HCT116 (cell line): ENCODE measurements around the gene CDIP1. TPM values are rescaled to one million over a fixed set of nuclear protein-coding genes. Genes with fewer than 3 reads are reported as not detected.

ENCODE experiments used
- ATAC-seq: fragments of 200-7000 bp; cut with Tn5 transposase; 2 replicates; pipeline ENCODE4 v1.9.1; 2020; ENCODE audit warnings: mild to moderate bottlenecking, moderate library complexity
- BruUV-seq: library from RNA; stranded (reverse); fragments of 400-500 nt; replicated peaks from 2 replicates; lab custom pipeline; 2021; lab: Mats Ljungman, UMichigan
- CTCF ChIA-PET: fragments of 300-600 bp; sonication (Branson Sonifier 250); formaldehyde crosslinking; loops from one replicate; lab custom pipeline; 2021; ENCODE audit warnings: antibody characterized with exemption; lab: Charles Lee
- POLR2A ChIA-PET: fragments of 300-600, 350-600 bp; sonication (Branson Sonifier 250); formaldehyde crosslinking; loops from one replicate; lab custom pipeline; 2021; ENCODE audit warnings: antibody characterized with exemption; lab: Charles Lee
- RAD21 ChIA-PET, 2 experiments: fragments of 300-600 bp; sonication (Branson Sonifier 250); formaldehyde crosslinking; loops; one replicate each; lab custom pipeline; 2023; ENCODE audit warnings: low total read pairs in 2 of 2; ENCODE audit not compliant: uncharacterized antibody in 2 of 2, unreplicated experiment in 2 of 2, low non-redundant PET in 1 of 2; lab: Charles Lee
- DNase-seq: peaks from one replicate; pipeline ENCODE4 v3.0.0-alpha.2; 2010; ENCODE audit warnings: low read depth, low spot score
- H2AFZ ChIP-seq: fragments of 200-600 bp; shearing (Covaris generic), sonication (generic); 2 replicates; pipeline ENCODE4 v1.6.1; 2017; ENCODE audit warnings: low read depth, mixed run types, mixed read lengths, antibody characterized with exemption, low read length; ENCODE audit not compliant: poor library complexity, severe bottlenecking
- H3K27ac ChIP-seq: 2 replicates; pipeline ENCODE4 v1.5.1; 2012; ENCODE audit warnings: low read depth, low read length
- H3K27me3 ChIP-seq: fragments of 200-600 bp; sonication (generic); 2 replicates; pipeline ENCODE4 v1.6.1; 2016; ENCODE audit warnings: mixed run types, low read length, mixed read lengths; ENCODE audit not compliant: insufficient read depth
- H3K36me3 ChIP-seq, 2 experiments: fragments of 200-500 bp in 1 of 2; fragments of 200-600 bp in 1 of 2; sonication (Bioruptor generic) in 1 of 2; sonication (generic) in 1 of 2; 2 replicates each; pipeline versions ENCODE4 v1.5.1 to v1.6.1; 2014 to 2016; ENCODE audit warnings: low read length in 2 of 2, inconsistent platforms in 1 of 2, mixed read lengths in 1 of 2, mixed run types in 1 of 2; ENCODE audit not compliant: insufficient read depth in 2 of 2, control insufficient read depth in 1 of 2
- H3K4me1 ChIP-seq, 2 experiments: fragments of 200-600 bp in 1 of 2; sonication (generic) in 1 of 2; 2 replicates each; pipeline versions ENCODE4 v1.5.1 to v1.6.1; 2012 to 2017; ENCODE audit warnings: low read length in 2 of 2, inconsistent platforms in 1 of 2, mild to moderate bottlenecking in 1 of 2, mixed read lengths in 1 of 2, mixed run types in 1 of 2, moderate library complexity in 1 of 2; ENCODE audit not compliant: insufficient read depth in 2 of 2, control insufficient read depth in 1 of 2
- H3K4me2 ChIP-seq: fragments of 200-600 bp; sonication (generic); 2 replicates; pipeline ENCODE4 v1.6.1; 2017; ENCODE audit warnings: mixed run types, low read length, mixed read lengths
- H3K4me3 ChIP-seq, 2 experiments: fragments of 200-600 bp in 1 of 2; sonication (generic) in 1 of 2; replicated peaks in 1 of 2; 2 replicates each; pipeline ENCODE4 v1.5.1; 2011 to 2016; ENCODE audit warnings: low read length in 2 of 2, control low read depth in 1 of 2, low read depth in 1 of 2, mild to moderate bottlenecking in 1 of 2, mixed read lengths in 1 of 2, mixed run types in 1 of 2
- H3K79me2 ChIP-seq: fragments of 200-600 bp; sonication (generic); 2 replicates; pipeline ENCODE4 v1.6.1; 2017; ENCODE audit warnings: mild to moderate bottlenecking, mixed run types, low read length, moderate library complexity, mixed read lengths; ENCODE audit not compliant: insufficient read depth
- H3K9ac ChIP-seq: fragments of 200-600 bp; sonication (generic); 2 replicates; pipeline ENCODE4 v1.6.1; 2016; ENCODE audit warnings: low read length, mixed read lengths
- H3K9me2 ChIP-seq: fragments of 200-600 bp; sonication (generic), shearing (Covaris generic); 2 replicates; pipeline ENCODE4 v1.6.1; 2017; ENCODE audit warnings: mixed run types, mild to moderate bottlenecking, moderate library complexity; ENCODE audit not compliant: insufficient read depth
- H3K9me3 ChIP-seq, 2 experiments: fragments of 200-500 bp in 1 of 2; fragments of 200-600 bp in 1 of 2; sonication (Bioruptor generic) in 1 of 2; sonication (generic) in 1 of 2; 2 replicates each; pipeline ENCODE4 v1.6.1; 2014 to 2017; ENCODE audit warnings: low read length in 2 of 2, mixed read lengths in 2 of 2, inconsistent platforms in 1 of 2, low read depth in 1 of 2, mild to moderate bottlenecking in 1 of 2, mixed run types in 1 of 2, moderate library complexity in 1 of 2; ENCODE audit not compliant: control insufficient read depth in 1 of 2, insufficient read depth in 1 of 2
- H4K20me1 ChIP-seq: fragments of 200-600 bp; sonication (generic), shearing (Covaris generic); 2 replicates; pipeline ENCODE4 v1.6.1; 2017; ENCODE audit warnings: mixed run types, mild to moderate bottlenecking, moderate library complexity; ENCODE audit not compliant: insufficient read depth
- EGR1 ChIP-seq: IDR thresholded peaks from 2 replicates; pipeline ENCODE4 v1.6.1; 2012; ENCODE audit warnings: low read depth
- EZH2 ChIP-seq: fragments of 200-600 bp; sonication (generic); IDR thresholded peaks from 2 replicates; pipeline ENCODE4 v1.6.1; 2017; ENCODE audit warnings: antibody characterized with exemption, mixed run types
- EZH2phosphoT487 ChIP-seq: fragments of 200-600 bp; IDR thresholded peaks from 2 replicates; pipeline ENCODE4 v1.6.1; 2018; ENCODE audit warnings: antibody characterized with exemption, borderline replicate concordance
- ZFX ChIP-seq: fragments of 450-650 bp; IDR thresholded peaks from 2 replicates; pipeline ENCODE4 v1.6.1; 2017
- ZNF274 ChIP-seq: fragments of 200-500 bp; sonication (Bioruptor generic); IDR thresholded peaks from 2 replicates; pipeline ENCODE4 v1.6.1; 2014; ENCODE audit warnings: mild to moderate bottlenecking, low read depth, low read length, inconsistent platforms
- intact Hi-C: fragments of 100-400 bp; cut with micrococcal nuclease; formaldehyde crosslinking; loops from 2 replicates; pipeline ENCODE4 v1.10.0; 2022
- total RNA-seq: library from RNA; stranded (reverse); gene quantifications from one replicate; pipeline ENCODE4 v1.2.1, GENCODE V29; 2021; ENCODE audit not compliant: unreplicated experiment
- TF ChIP-seq, protein P1 (sequence below): IDR thresholded peaks from 2 replicates; pipeline ENCODE4 v1.6.1; 2011; ENCODE audit warnings: mild to moderate bottlenecking, low read length, moderate library complexity; ENCODE audit not compliant: insufficient replicate concordance; ENCODE audit errors: extremely low read depth
- TF ChIP-seq, protein P2 (sequence below), 3 experiments: fragments of 200-600 bp in 1 of 3; sonication (generic) in 1 of 3; IDR thresholded peaks in 2 of 3; conservative IDR thresholded peaks in 1 of 3; 2 replicates each; pipeline ENCODE4 v1.5.1; 2012 to 2017; ENCODE audit warnings: low read depth in 2 of 3, low read length in 2 of 3, antibody characterized with exemption in 1 of 3, borderline replicate concordance in 1 of 3, control low read depth in 1 of 3, mild to moderate bottlenecking in 1 of 3, mixed read lengths in 1 of 3, mixed run types in 1 of 3, moderate library complexity in 1 of 3; ENCODE audit not compliant: insufficient read depth in 1 of 3
- TF ChIP-seq, protein P3 (sequence below): IDR thresholded peaks from 2 replicates; pipeline ENCODE4 v1.6.1; 2012; ENCODE audit warnings: low read depth

CDIP1 gene
- total RNA-seq, 1 experiment from 2014 or later, result 7.2 TPM

DNA sequence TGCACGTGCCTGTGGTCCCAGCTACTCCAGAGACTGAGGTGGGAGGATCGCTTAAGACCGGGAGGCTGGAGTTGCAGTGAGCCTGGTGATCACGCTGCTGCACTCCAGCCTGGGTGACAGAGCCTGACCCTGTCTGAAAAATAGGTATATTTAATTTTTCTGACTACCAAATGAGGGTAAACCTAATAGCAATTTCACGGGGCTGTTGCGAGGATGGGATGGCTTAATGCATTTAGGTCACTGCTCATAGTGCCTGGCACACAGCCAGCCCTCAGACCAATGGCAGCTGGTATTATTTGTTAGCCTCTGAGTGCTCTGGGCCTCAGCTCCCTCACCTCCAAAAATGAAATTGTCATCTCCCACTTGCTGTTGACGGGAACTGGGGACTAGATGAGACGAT, 5.9 kb upstream of the CDIP1 start:
- H3K9me3 ChIP-seq, result peaks cover 6 to 9% of the 10 kb centered on the region in 2 experiments; a peak in 3 of 4 replicates
- DNase-seq (no peak), ATAC-seq (no peak)
- H3K36me3 ChIP-seq, result no peaks in the 10 kb centered on the region
- no TSS peak for BruUV-seq
- no peak for TF ChIP-seq EZH2
- TF ChIP-seq, protein P1, sequence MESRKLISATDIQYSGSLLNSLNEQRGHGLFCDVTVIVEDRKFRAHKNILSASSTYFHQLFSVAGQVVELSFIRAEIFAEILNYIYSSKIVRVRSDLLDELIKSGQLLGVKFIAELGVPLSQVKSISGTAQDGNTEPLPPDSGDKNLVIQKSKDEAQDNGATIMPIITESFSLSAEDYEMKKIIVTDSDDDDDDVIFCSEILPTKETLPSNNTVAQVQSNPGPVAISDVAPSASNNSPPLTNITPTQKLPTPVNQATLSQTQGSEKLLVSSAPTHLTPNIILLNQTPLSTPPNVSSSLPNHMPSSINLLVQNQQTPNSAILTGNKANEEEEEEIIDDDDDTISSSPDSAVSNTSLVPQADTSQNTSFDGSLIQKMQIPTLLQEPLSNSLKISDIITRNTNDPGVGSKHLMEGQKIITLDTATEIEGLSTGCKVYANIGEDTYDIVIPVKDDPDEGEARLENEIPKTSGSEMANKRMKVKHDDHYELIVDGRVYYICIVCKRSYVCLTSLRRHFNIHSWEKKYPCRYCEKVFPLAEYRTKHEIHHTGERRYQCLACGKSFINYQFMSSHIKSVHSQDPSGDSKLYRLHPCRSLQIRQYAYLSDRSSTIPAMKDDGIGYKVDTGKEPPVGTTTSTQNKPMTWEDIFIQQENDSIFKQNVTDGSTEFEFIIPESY, result no peak
- no peak for TF ChIP-seq EZH2phosphoT487
- TF ChIP-seq, protein P2, sequence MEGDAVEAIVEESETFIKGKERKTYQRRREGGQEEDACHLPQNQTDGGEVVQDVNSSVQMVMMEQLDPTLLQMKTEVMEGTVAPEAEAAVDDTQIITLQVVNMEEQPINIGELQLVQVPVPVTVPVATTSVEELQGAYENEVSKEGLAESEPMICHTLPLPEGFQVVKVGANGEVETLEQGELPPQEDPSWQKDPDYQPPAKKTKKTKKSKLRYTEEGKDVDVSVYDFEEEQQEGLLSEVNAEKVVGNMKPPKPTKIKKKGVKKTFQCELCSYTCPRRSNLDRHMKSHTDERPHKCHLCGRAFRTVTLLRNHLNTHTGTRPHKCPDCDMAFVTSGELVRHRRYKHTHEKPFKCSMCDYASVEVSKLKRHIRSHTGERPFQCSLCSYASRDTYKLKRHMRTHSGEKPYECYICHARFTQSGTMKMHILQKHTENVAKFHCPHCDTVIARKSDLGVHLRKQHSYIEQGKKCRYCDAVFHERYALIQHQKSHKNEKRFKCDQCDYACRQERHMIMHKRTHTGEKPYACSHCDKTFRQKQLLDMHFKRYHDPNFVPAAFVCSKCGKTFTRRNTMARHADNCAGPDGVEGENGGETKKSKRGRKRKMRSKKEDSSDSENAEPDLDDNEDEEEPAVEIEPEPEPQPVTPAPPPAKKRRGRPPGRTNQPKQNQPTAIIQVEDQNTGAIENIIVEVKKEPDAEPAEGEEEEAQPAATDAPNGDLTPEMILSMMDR (IDR thresholded peaks at IDR 0.05 in 2 of 3, conservative IDR thresholded peaks at IDR 0.05 in 1 of 3; ENCODE audit: borderline replicate concordance in 1 of 3, insufficient read depth in 1 of 3, low read depth in 2 of 3, low read length in 2 of 3), result no peak
- TF ChIP-seq EGR1, result no peak
- no peak for TF ChIP-seq ZFX
- no peak for TF ChIP-seq ZNF274
- TF ChIP-seq, protein P3, sequence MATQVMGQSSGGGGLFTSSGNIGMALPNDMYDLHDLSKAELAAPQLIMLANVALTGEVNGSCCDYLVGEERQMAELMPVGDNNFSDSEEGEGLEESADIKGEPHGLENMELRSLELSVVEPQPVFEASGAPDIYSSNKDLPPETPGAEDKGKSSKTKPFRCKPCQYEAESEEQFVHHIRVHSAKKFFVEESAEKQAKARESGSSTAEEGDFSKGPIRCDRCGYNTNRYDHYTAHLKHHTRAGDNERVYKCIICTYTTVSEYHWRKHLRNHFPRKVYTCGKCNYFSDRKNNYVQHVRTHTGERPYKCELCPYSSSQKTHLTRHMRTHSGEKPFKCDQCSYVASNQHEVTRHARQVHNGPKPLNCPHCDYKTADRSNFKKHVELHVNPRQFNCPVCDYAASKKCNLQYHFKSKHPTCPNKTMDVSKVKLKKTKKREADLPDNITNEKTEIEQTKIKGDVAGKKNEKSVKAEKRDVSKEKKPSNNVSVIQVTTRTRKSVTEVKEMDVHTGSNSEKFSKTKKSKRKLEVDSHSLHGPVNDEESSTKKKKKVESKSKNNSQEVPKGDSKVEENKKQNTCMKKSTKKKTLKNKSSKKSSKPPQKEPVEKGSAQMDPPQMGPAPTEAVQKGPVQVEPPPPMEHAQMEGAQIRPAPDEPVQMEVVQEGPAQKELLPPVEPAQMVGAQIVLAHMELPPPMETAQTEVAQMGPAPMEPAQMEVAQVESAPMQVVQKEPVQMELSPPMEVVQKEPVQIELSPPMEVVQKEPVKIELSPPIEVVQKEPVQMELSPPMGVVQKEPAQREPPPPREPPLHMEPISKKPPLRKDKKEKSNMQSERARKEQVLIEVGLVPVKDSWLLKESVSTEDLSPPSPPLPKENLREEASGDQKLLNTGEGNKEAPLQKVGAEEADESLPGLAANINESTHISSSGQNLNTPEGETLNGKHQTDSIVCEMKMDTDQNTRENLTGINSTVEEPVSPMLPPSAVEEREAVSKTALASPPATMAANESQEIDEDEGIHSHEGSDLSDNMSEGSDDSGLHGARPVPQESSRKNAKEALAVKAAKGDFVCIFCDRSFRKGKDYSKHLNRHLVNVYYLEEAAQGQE, result no peak
- CTCF ChIA-PET, result no interaction called here
- no peak overlapping the region for H2AFZ ChIP-seq
- RAD21 ChIA-PET, result no interaction called here
- H3K79me2 ChIP-seq, result no peaks in the 10 kb centered on the region
- H3K4me2 ChIP-seq, result no peak overlapping the region
- H3K4me1 ChIP-seq, result peaks cover 0 to 5% of the 10 kb centered on the region in 2 experiments; a peak in 2 of 4 replicates
- H3K4me3 ChIP-seq, result no peak overlapping the region
- no peaks in the 10 kb centered on the region for H3K9me2 ChIP-seq
- no peaks in the 10 kb centered on the region for H4K20me1 ChIP-seq
- no peaks in the 10 kb centered on the region for H3K27me3 ChIP-seq
- POLR2A ChIA-PET, result no interaction called here
- no peak overlapping the region for H3K9ac ChIP-seq
- no peak overlapping the region for H3K27ac ChIP-seq
- intact Hi-C loops, result no loop called here
